ENCODE data around the gene BCL2L1.
A peak's percentile ranks its signal among the peaks of the same experiment; 100 is the strongest.
"Not testable (repeated sequence)": the region's sequence is repeated elsewhere in the genome, so short reads cannot be mapped to it uniquely, and the experiment has no call there.

The BCL2L1 gene

GRCh38 chr20:31747028-31747427 is 24.4 kb upstream of the BCL2L1 start:
- H3K27me3 ChIP-seq (replicated peaks in 2 of 5; ENCODE audit: control insufficient read depth in 4 of 5, insufficient read depth in 5 of 5, low read length in 4 of 5); H3K27ac ChIP-seq (ENCODE audit: insufficient read depth in 1 of 2, low read depth in 1 of 2, low read length in 2 of 2, poor library complexity in 1 of 2, severe bottlenecking in 2 of 2); H3K4me3 ChIP-seq (ENCODE audit: control insufficient read depth in 1 of 7, extremely low read depth in 1 of 7, insufficient read depth in 4 of 7, low read depth in 2 of 7, low read length in 6 of 7); DNase-seq; H3K9me3 ChIP-seq (ENCODE audit: control extremely low read depth in 1 of 5, control insufficient read depth in 4 of 5, insufficient read depth in 2 of 5, low read depth in 1 of 5, low read length in 4 of 5): not testable (repeated sequence)
- ChIA-PET POLR2A (interaction anchor here (0.6 kb wide), 2 partner anchors 205 to 325 kb away, joined by 3 to 4 read pairs; partner anchors contain the start of gene PDRG1), CTCF (interaction anchor here (1.1 to 2.5 kb wide), 2 partner anchors 23 kb away, joined by 3 to 9 read pairs; no protein-coding TSS in a partner anchor)
- peaks cover 0 to 36% (median 6%) of the 10 kb centered on the region in 4 experiments for H3K36me3 ChIP-seq (ENCODE audit: control insufficient read depth in 4 of 4, insufficient read depth in 4 of 4, low read length in 3 of 4)
- WGBS (ENCODE audit: insufficient coverage): 97% methylated on average over 9 of the region's 14 CpGs
- H3K4me1 ChIP-seq (ENCODE audit: control extremely low read depth in 1 of 4, control insufficient read depth in 4 of 4, insufficient read depth in 4 of 4, low read length in 3 of 4): peaks cover 1 to 13% (median 6%) of the 10 kb centered on the region in 4 experiments

GRCh38 chr20:31746068-31746878 is 23.6 kb upstream of the BCL2L1 start:
- peak overlapping the region in 1 of 2 experiments; percentile 20 for H3K27ac ChIP-seq (ENCODE audit: insufficient read depth in 1 of 2, low read depth in 1 of 2, low read length in 2 of 2, poor library complexity in 1 of 2, severe bottlenecking in 2 of 2)
- no peaks in the 10 kb centered on the region for H3K9me3 ChIP-seq (ENCODE audit: control extremely low read depth in 1 of 5, control insufficient read depth in 4 of 5, insufficient read depth in 2 of 5, low read depth in 1 of 5, low read length in 4 of 5)
- peaks cover 0 to 33% (median 5%) of the 10 kb centered on the region in 4 experiments for H3K36me3 ChIP-seq (ENCODE audit: control insufficient read depth in 4 of 4, insufficient read depth in 4 of 4, low read length in 3 of 4)
- peak in 1 of 3 donors; percentile 25 for DNase-seq
- WGBS (ENCODE audit: insufficient coverage): no CpG with 5 or more reads among the region's 1 CpG
- H3K4me1 ChIP-seq (ENCODE audit: control extremely low read depth in 1 of 4, control insufficient read depth in 4 of 4, insufficient read depth in 4 of 4, low read length in 3 of 4): peaks cover 1 to 13% (median 9%) of the 10 kb centered on the region in 4 experiments
- no peaks in the 10 kb centered on the region for H3K27me3 ChIP-seq (replicated peaks in 2 of 5; ENCODE audit: control insufficient read depth in 4 of 5, insufficient read depth in 5 of 5, low read length in 4 of 5)
- ChIA-PET POLR2A (no interaction called here), CTCF (interaction anchor here (1.1 kb wide), 1 partner anchor 23 kb away, joined by 3 read pairs; no protein-coding TSS in a partner anchor)
- no peak overlapping the region for H3K4me3 ChIP-seq (ENCODE audit: control insufficient read depth in 1 of 7, extremely low read depth in 1 of 7, insufficient read depth in 4 of 7, low read depth in 2 of 7, low read length in 6 of 7)

GRCh38 chr20:31740656-31741323 is 18.1 kb upstream of the BCL2L1 start:
- Histone ChIP-seq H3K36me3 (ENCODE audit: control insufficient read depth in 4 of 4, insufficient read depth in 4 of 4, low read length in 3 of 4) (peaks cover 0 to 15% (median 3%) of the 10 kb centered on the region in 4 experiments), H3K9me3 (ENCODE audit: control extremely low read depth in 1 of 5, control insufficient read depth in 4 of 5, insufficient read depth in 2 of 5, low read depth in 1 of 5, low read length in 4 of 5) (no peaks in the 10 kb centered on the region), H3K27me3 (replicated peaks in 2 of 5; ENCODE audit: control insufficient read depth in 4 of 5, insufficient read depth in 5 of 5, low read length in 4 of 5) (no peaks in the 10 kb centered on the region), H3K4me3 (ENCODE audit: control insufficient read depth in 1 of 7, extremely low read depth in 1 of 7, insufficient read depth in 4 of 7, low read depth in 2 of 7, low read length in 6 of 7) (peak overlapping the region in 3 of 7 experiments; percentile 97 to 99 (median 98)), H3K4me1 (ENCODE audit: control extremely low read depth in 1 of 4, control insufficient read depth in 4 of 4, insufficient read depth in 4 of 4, low read length in 3 of 4) (peaks cover 18 to 34% (median 29%) of the 10 kb centered on the region in 4 experiments), H3K27ac (ENCODE audit: insufficient read depth in 1 of 2, low read depth in 1 of 2, low read length in 2 of 2, poor library complexity in 1 of 2, severe bottlenecking in 2 of 2) (peak overlapping the region; percentile 72 to 86)
- CTCF ChIA-PET: interaction anchor here (1.0 to 2.2 kb wide), 3 partner anchors 9 to 107 kb away, joined by 3 to 5 read pairs (median 3); no protein-coding TSS in a partner anchor
- WGBS (ENCODE audit: insufficient coverage): 100% methylated on average over 1 of the region's 1 CpG
- no peak for DNase-seq
- POLR2A ChIA-PET: interaction anchor here (0.8 kb wide), 1 partner anchor 13 kb away, joined by 4 read pairs; no protein-coding TSS in a partner anchor

DNA sequence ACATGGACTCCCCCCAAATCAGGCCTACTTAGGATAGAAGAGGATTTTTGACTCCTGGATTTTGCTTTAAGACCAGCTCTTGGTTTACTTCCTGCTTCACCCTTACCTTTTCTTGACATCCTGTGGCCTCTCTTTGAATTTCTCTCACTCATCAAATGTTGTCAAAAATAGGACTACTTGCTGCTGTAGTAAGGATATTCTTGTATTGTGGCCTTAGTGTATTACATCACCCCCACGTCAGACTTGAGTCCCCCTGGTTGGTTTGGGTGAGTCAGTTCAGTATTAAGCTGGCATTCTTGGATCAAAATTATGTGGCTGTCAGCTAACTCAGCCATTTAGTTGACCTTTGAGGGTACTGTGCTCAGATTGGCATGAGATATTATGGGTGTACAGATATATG is 17.5 kb upstream of the BCL2L1 start:
- Histone ChIP-seq H3K27ac (ENCODE audit: insufficient read depth in 1 of 2, low read depth in 1 of 2, low read length in 2 of 2, poor library complexity in 1 of 2, severe bottlenecking in 2 of 2) (peak overlapping the region; percentile 72 to 86), H3K36me3 (ENCODE audit: control insufficient read depth in 4 of 4, insufficient read depth in 4 of 4, low read length in 3 of 4) (peaks cover 0 to 11% (median 3%) of the 10 kb centered on the region in 4 experiments), H3K4me1 (ENCODE audit: control extremely low read depth in 1 of 4, control insufficient read depth in 4 of 4, insufficient read depth in 4 of 4, low read length in 3 of 4) (peaks cover 18 to 34% (median 29%) of the 10 kb centered on the region in 4 experiments), H3K27me3 (replicated peaks in 2 of 5; ENCODE audit: control insufficient read depth in 4 of 5, insufficient read depth in 5 of 5, low read length in 4 of 5) (no peaks in the 10 kb centered on the region), H3K9me3 (ENCODE audit: control extremely low read depth in 1 of 5, control insufficient read depth in 4 of 5, insufficient read depth in 2 of 5, low read depth in 1 of 5, low read length in 4 of 5) (no peaks in the 10 kb centered on the region), H3K4me3 (ENCODE audit: control insufficient read depth in 1 of 7, extremely low read depth in 1 of 7, insufficient read depth in 4 of 7, low read depth in 2 of 7, low read length in 6 of 7) (peak overlapping the region in 6 of 7 experiments; percentile 95 to 99 (median 98))
- CTCF ChIA-PET: interaction anchor here (1.0 to 2.2 kb wide), 4 partner anchors 9 to 127 kb away, joined by 3 to 5 read pairs (median 3); no protein-coding TSS in a partner anchor
- WGBS (ENCODE audit: insufficient coverage): no CpG with 5 or more reads among the region's 1 CpG
- POLR2A ChIA-PET: no interaction called here
- peak; percentile 40 to 67 (median 56) for DNase-seq

- H3K27ac ChIP-seq (ENCODE audit: insufficient read depth in 1 of 2, low read depth in 1 of 2, low read length in 2 of 2, poor library complexity in 1 of 2, severe bottlenecking in 2 of 2): peak overlapping the region; percentile 72 to 86
- no peaks in the 10 kb centered on the region for H3K27me3 ChIP-seq (replicated peaks in 2 of 5; ENCODE audit: control insufficient read depth in 4 of 5, insufficient read depth in 5 of 5, low read length in 4 of 5)
- H3K4me3 ChIP-seq (ENCODE audit: control insufficient read depth in 1 of 7, extremely low read depth in 1 of 7, insufficient read depth in 4 of 7, low read depth in 2 of 7, low read length in 6 of 7): peak overlapping the region; percentile 95 to 99 (median 98)
- H3K4me1 ChIP-seq (ENCODE audit: control extremely low read depth in 1 of 4, control insufficient read depth in 4 of 4, insufficient read depth in 4 of 4, low read length in 3 of 4): peaks cover 18 to 34% (median 29%) of the 10 kb centered on the region in 4 experiments
- WGBS (ENCODE audit: insufficient coverage): 0% methylated on average over 4 of the region's 11 CpGs
- ChIA-PET POLR2A (no interaction called here), CTCF (interaction anchor here (0.5 to 2.2 kb wide), 5 partner anchors 11 to 127 kb away, joined by 3 to 7 read pairs (median 4); no protein-coding TSS in a partner anchor)
- peaks cover 0 to 9% (median under 1%) of the 10 kb centered on the region in 4 experiments for H3K36me3 ChIP-seq (ENCODE audit: control insufficient read depth in 4 of 4, insufficient read depth in 4 of 4, low read length in 3 of 4)
- no peak for DNase-seq
- no peaks in the 10 kb centered on the region for H3K9me3 ChIP-seq (ENCODE audit: control extremely low read depth in 1 of 5, control insufficient read depth in 4 of 5, insufficient read depth in 2 of 5, low read depth in 1 of 5, low read length in 4 of 5)
These were observed 16.9 kb upstream of the BCL2L1 start for GRCh38 chr20:31739550-31739977.

- ChIA-PET POLR2A (no interaction called here), CTCF (interaction anchor here (0.5 to 1.8 kb wide), 9 partner anchors 11 to 177 kb away, joined by 3 to 7 read pairs (median 3); no protein-coding TSS in a partner anchor)
- H3K36me3 ChIP-seq (ENCODE audit: control insufficient read depth in 4 of 4, insufficient read depth in 4 of 4, low read length in 3 of 4): peaks cover 0 to 5% (median under 1%) of the 10 kb centered on the region in 4 experiments
- peaks cover 18 to 34% (median 29%) of the 10 kb centered on the region in 4 experiments for H3K4me1 ChIP-seq (ENCODE audit: control extremely low read depth in 1 of 4, control insufficient read depth in 4 of 4, insufficient read depth in 4 of 4, low read length in 3 of 4)
- under 1% methylated on average over 47 of the region's 54 CpGs for WGBS (ENCODE audit: insufficient coverage)
- H3K4me3 ChIP-seq (ENCODE audit: control insufficient read depth in 1 of 7, extremely low read depth in 1 of 7, insufficient read depth in 4 of 7, low read depth in 2 of 7, low read length in 6 of 7): peak within 1 kb of the TSS; percentile 95 to 99 (median 98)
- DNase-seq: peak; percentile 88 to 94 (median 88)
- no peaks in the 10 kb centered on the region for H3K9me3 ChIP-seq (ENCODE audit: control extremely low read depth in 1 of 5, control insufficient read depth in 4 of 5, insufficient read depth in 2 of 5, low read depth in 1 of 5, low read length in 4 of 5)
- H3K27ac ChIP-seq (ENCODE audit: insufficient read depth in 1 of 2, low read depth in 1 of 2, low read length in 2 of 2, poor library complexity in 1 of 2, severe bottlenecking in 2 of 2): peak within 1 kb of the TSS; percentile 72 to 86
- H3K27me3 ChIP-seq (replicated peaks in 2 of 5; ENCODE audit: control insufficient read depth in 4 of 5, insufficient read depth in 5 of 5, low read length in 4 of 5): no peaks in the 10 kb centered on the region
These were observed 16.3 kb upstream of the BCL2L1 start, which contains the start of gene TPX2 for GRCh38 chr20:31738729-31739549. TPX2 (plus strand) TSS chr20:31739290; CDS start chr20:31757477, 18,187 bp downstream.
